IMR-90 (cell line): ENCODE results near the gene NTM. TPM values are rescaled to one million over a fixed set of nuclear protein-coding genes. Genes with fewer than 3 reads are reported as not detected.

Experiments
- ATAC-seq: fragments of 200-7000 bp; cut with Tn5 transposase; 2 replicates; pipeline ENCODE4 v1.9.1; 2020; ENCODE audit warnings: low read depth, mild to moderate bottlenecking, moderate library complexity
- Bru-seq: library from RNA; stranded (reverse); fragments of 400-500 nt; gene quantifications from one replicate; lab custom pipeline; 2021; lab: Mats Ljungman, UMichigan
- BruChase-seq, 2 experiments: library from RNA; stranded (reverse); fragments of 400-500 nt; gene quantifications; one replicate each; lab custom pipeline; 2021; lab: Mats Ljungman, UMichigan
- BruUV-seq: library from RNA; stranded (reverse); fragments of 400-500 nt; replicated peaks from 2 replicates; lab custom pipeline; 2021; lab: Mats Ljungman, UMichigan
- CTCF ChIA-PET: fragments of 300-600 bp; formaldehyde crosslinking; extraction: SDS; loops from one replicate; lab custom pipeline; 2021; ENCODE audit warnings: antibody characterized with exemption; lab: Yijun Ruan, JAX
- POLR2A ChIA-PET: fragments of 300-600 bp; sonication (Branson Sonifier 250); formaldehyde crosslinking; loops from one replicate; lab custom pipeline; 2022; ENCODE audit warnings: antibody characterized with exemption; ENCODE audit not compliant: unreplicated experiment; lab: Charles Lee
- DNase-seq: peaks from one replicate; pipeline ENCODE4 v3.0.0; 2013
- H2AFZ ChIP-seq: replicated peaks from 2 replicates; pipeline ENCODE3; 2013; ENCODE audit warnings: low read length, mild to moderate bottlenecking; ENCODE audit not compliant: poor library complexity
- H2AK5ac ChIP-seq: 2 replicates; pipeline ENCODE4 v1.6.1; 2013; ENCODE audit warnings: low read depth, low read length, inconsistent platforms
- H2AK9ac ChIP-seq: replicated peaks from 2 replicates; pipeline ENCODE3; 2013; ENCODE audit warnings: mild to moderate bottlenecking, low read depth, low read length, moderate library complexity; ENCODE audit not compliant: poor library complexity
- H2BK120ac ChIP-seq: 2 replicates; pipeline ENCODE4 v1.6.1; 2013; ENCODE audit warnings: low read depth, low read length, inconsistent platforms
- H2BK15ac ChIP-seq: 3 replicates; pipeline ENCODE4 v1.6.1; 2013; ENCODE audit warnings: low read depth, low read length, inconsistent platforms
- H2BK20ac ChIP-seq: 2 replicates; pipeline ENCODE4 v1.6.1; 2013; ENCODE audit warnings: low read depth, mild to moderate bottlenecking, inconsistent platforms, low read length, moderate library complexity
- H2BK5ac ChIP-seq: 2 replicates; pipeline ENCODE4 v1.6.1; 2013; ENCODE audit warnings: mild to moderate bottlenecking, low read depth, low read length, inconsistent platforms; ENCODE audit not compliant: poor library complexity, severe bottlenecking
- H3K14ac ChIP-seq: replicated peaks from 2 replicates; pipeline ENCODE4 v1.6.1; 2013; ENCODE audit warnings: low read depth, low read length, inconsistent platforms
- H3K18ac ChIP-seq: 2 replicates; pipeline ENCODE4 v1.6.1; 2013; ENCODE audit warnings: low read depth, low read length, control low read depth
- H3K23ac ChIP-seq: 2 replicates; pipeline ENCODE4 v1.6.1; 2013; ENCODE audit warnings: low read depth, low read length, inconsistent platforms
- H3K27ac ChIP-seq: 2 replicates; pipeline ENCODE4 v1.5.1; 2013; ENCODE audit warnings: mild to moderate bottlenecking, control low read depth, low read length; ENCODE audit not compliant: insufficient read depth
- H3K27me3 ChIP-seq: 2 replicates; pipeline ENCODE4 v1.6.1; 2013; ENCODE audit warnings: low read length; ENCODE audit not compliant: control insufficient read depth, insufficient read depth
- H3K36me3 ChIP-seq: 2 replicates; pipeline ENCODE4 v1.6.1; 2013; ENCODE audit warnings: low read length, mixed read lengths; ENCODE audit not compliant: control insufficient read depth, insufficient read depth
- H3K4ac ChIP-seq: 2 replicates; pipeline ENCODE4 v1.6.1; 2013; ENCODE audit warnings: low read depth, low read length, inconsistent platforms
- H3K4me1 ChIP-seq: 2 replicates; pipeline ENCODE4 v1.6.1; 2013; ENCODE audit warnings: low read length, mixed read lengths; ENCODE audit not compliant: control insufficient read depth, insufficient read depth
- H3K4me2 ChIP-seq: 2 replicates; pipeline ENCODE4 v1.6.1; 2013; ENCODE audit warnings: low read depth, mild to moderate bottlenecking, control low read depth, low read length, moderate library complexity
- H3K4me3 ChIP-seq: 2 replicates; pipeline ENCODE4 v1.5.1; 2013; ENCODE audit warnings: low read depth, mild to moderate bottlenecking, control low read depth, low read length, moderate library complexity; ENCODE audit not compliant: insufficient read depth
- H3K56ac ChIP-seq: 2 replicates; pipeline ENCODE4 v1.6.1; 2013; ENCODE audit warnings: low read length, inconsistent platforms; ENCODE audit not compliant: insufficient read depth; ENCODE audit errors: extremely low read depth
- H3K79me1 ChIP-seq, 2 experiments: 2 replicates each; pipeline ENCODE4 v1.6.1; 2013; ENCODE audit warnings: low read length in 2 of 2, inconsistent platforms in 1 of 2, low read depth in 1 of 2
- H3K9ac ChIP-seq: 2 replicates; pipeline ENCODE4 v1.6.1; 2013; ENCODE audit warnings: low read depth, low read length, control low read depth
- H3K9me1 ChIP-seq: 2 replicates; pipeline ENCODE4 v1.6.1; 2013; ENCODE audit warnings: low read length, inconsistent platforms; ENCODE audit not compliant: insufficient read depth
- H3K9me3 ChIP-seq: 2 replicates; pipeline ENCODE4 v1.6.1; 2013; ENCODE audit warnings: low read length; ENCODE audit not compliant: control insufficient read depth, insufficient read depth
- H4K20me1 ChIP-seq: 2 replicates; pipeline ENCODE4 v1.6.1; 2013; ENCODE audit warnings: low read length, inconsistent platforms; ENCODE audit not compliant: insufficient read depth
- H4K5ac ChIP-seq: 2 replicates; pipeline ENCODE4 v1.6.1; 2013; ENCODE audit warnings: mild to moderate bottlenecking, low read depth, low read length, control low read depth
- H4K8ac ChIP-seq, 2 experiments: 2 replicates each; pipeline ENCODE4 v1.6.1; 2013; ENCODE audit warnings: low read depth in 2 of 2, low read length in 2 of 2, control low read depth in 1 of 2, inconsistent platforms in 1 of 2
- H4K91ac ChIP-seq: 2 replicates; pipeline ENCODE4 v1.6.1; 2013; ENCODE audit warnings: low read depth, low read length, inconsistent platforms; ENCODE audit not compliant: insufficient read depth
- MXI1 ChIP-seq: IDR thresholded peaks from 2 replicates; pipeline ENCODE4 v1.6.1; 2012; ENCODE audit warnings: low read depth, mild to moderate bottlenecking, low read length, moderate library complexity, borderline replicate concordance
- WGBS, 2 experiments: methylation state at CpG; one replicate each; pipeline versions ENCODE4 v1.1.5 to v1.1.7; 2013; ENCODE audit warnings: missing lambda C conversion rate in 2 of 2; ENCODE audit not compliant: insufficient read length in 1 of 2; ENCODE audit errors: extremely low coverage in 2 of 2; 5-methylcytosine and 5-hydroxymethylcytosine counted together
- dilution Hi-C: fragments of 300-500 bp; cut with HindIII; formaldehyde crosslinking; loops from one replicate; pipeline ENCODE4 v1.14.3; 2018; ENCODE audit warnings: low sequenced_read_pairs; ENCODE audit not compliant: unreplicated experiment
- in situ Hi-C: fragments of 300-500 bp; cut with MboI; formaldehyde crosslinking; loops from 3 replicates; pipeline ENCODE4 v1.14.3; 2019; ENCODE audit warnings: low sequenced_read_pairs, inconsistent platforms, mixed read lengths
- intact Hi-C: fragments of 100-400 bp; cut with micrococcal nuclease; formaldehyde crosslinking; loops from 2 replicates; pipeline ENCODE4 v1.10.0; 2022
- long read RNA-seq: library from polyadenylated mRNA; unstranded; transcript quantifications from one replicate; pipeline ENCODE4 v2.0.0, GENCODE V29; 2021; ENCODE audit not compliant: unreplicated experiment
- polyA plus RNA-seq, 3 experiments: library from polyadenylated mRNA; depleted of rRNA; stranded (reverse); fragments of >200 nt; gene quantifications; 2 replicates each; pipeline ENCODE4 v1.2.3, GENCODE V29; 2012; ENCODE audit warnings: low replicate concordance in 1 of 3
- total RNA-seq: library from RNA; depleted of rRNA; stranded (reverse); fragments of >200 nt; gene quantifications from 2 replicates; pipeline ENCODE4 v1.2.3, GENCODE V29; 2012; rRNA removed
- TF ChIP-seq, protein P1 (sequence below): fragments of 150-350 bp; IDR thresholded peaks from 2 replicates; pipeline ENCODE4 v1.6.1; 2016; ENCODE audit warnings: low read depth, mild to moderate bottlenecking, low read length, moderate library complexity, borderline replicate concordance
- TF ChIP-seq, protein P2 (sequence below): conservative IDR thresholded peaks from 2 replicates; pipeline ENCODE4 v1.5.1; 2012; ENCODE audit warnings: mild to moderate bottlenecking, low read depth, low read length, improper control_type of control experiment

Gene NTM
- total RNA-seq (17.8 and 19.5 TPM in 2 replicates), polyA plus RNA-seq (2012; rRNA removed) (25.5 and 29.5 TPM in 2 replicates), Bru-seq, nascent RNA (percentile 45 among the genes with signal in this experiment), BruChase-seq, experiment 1, labeled RNA remaining after a 6-hour chase (percentile 32 among the genes with signal in this experiment), BruChase-seq, experiment 2, labeled RNA remaining after a 2-hour chase (percentile 42 among the genes with signal in this experiment)
- polyA plus RNA-seq (2012; cell fraction: cytosol; rRNA removed) = 32.6 and 36.3 TPM in 2 replicates
- polyA plus RNA-seq (2012; cell fraction: nucleus; rRNA removed; ENCODE audit: low replicate concordance) = 41.0 and 47.2 TPM in 2 replicates
- long read RNA-seq, partial matches to known transcripts = 4 of 13 reads
- long read RNA-seq, other reads (novel, unspliced or antisense) = 4 of 13 reads

DNA sequence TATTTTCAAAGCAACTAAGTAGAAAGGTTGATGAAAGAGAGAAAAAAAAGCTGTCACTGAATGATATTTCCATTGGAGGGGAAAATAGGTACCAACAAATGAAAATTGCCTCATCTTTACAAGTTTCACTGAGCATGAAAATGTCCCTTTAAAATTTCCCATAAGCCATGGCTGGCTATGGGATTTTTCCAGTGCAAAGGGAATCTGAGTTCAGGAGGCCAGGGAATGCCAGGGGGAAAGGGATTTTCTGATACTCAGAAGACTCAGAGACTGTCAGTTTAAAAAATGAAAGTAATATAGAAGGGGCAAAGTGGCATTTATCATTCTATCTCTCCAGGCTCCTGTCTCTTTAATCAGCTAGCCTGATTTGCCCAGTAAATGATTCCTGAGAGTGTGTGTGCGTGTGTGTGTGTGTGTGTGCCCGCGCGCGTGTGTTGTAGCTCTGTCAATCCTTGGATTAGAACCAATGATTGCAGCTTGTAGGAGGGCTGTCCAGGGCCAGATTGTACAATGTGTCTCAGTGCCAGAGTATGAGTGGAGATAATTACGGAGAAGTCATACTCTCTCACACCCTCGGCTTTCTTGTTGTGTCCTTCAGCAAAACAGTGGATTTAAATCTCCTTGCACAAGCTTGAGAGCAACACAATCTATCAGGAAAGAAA lies at the start of gene NTM:
Gene NTM (plus strand): TSS at position 526 of the 662 bp plus-strand sequence.
- ATAC-seq (peak; percentile 21; the same call in 1 of the 2 replicates), DNase-seq (peak; percentile 7)
- Histone ChIP-seq H3K4me3 (no peak within 1 kb of the TSS), H3K23ac (no peak within 1 kb of the TSS), H3K18ac (no peak within 1 kb of the TSS), H3K9me3 (no peaks in the 10 kb centered on the region), H3K79me1 (no peaks in the 10 kb centered on the region), H3K14ac (no peak within 1 kb of the TSS), H2BK20ac (no peak within 1 kb of the TSS), H3K4me1 (no peaks in the 10 kb centered on the region), H3K4me2 (no peak within 1 kb of the TSS), H3K9ac (no peak within 1 kb of the TSS), H3K27me3 (peaks cover 12% of the 10 kb centered on the region), H2AK5ac (no peak within 1 kb of the TSS), H3K4ac (no peak within 1 kb of the TSS), H4K20me1 (no peaks in the 10 kb centered on the region), H4K91ac (no peak within 1 kb of the TSS), H2AFZ (no peak within 1 kb of the TSS), H4K5ac (no peak within 1 kb of the TSS), H3K36me3 (no peaks in the 10 kb centered on the region), H2BK5ac (no peak within 1 kb of the TSS), H3K9me1 (no peaks in the 10 kb centered on the region), H2AK9ac (no peak within 1 kb of the TSS), H4K8ac (no peak within 1 kb of the TSS), H3K56ac (no peak within 1 kb of the TSS), H2BK120ac (no peak within 1 kb of the TSS), H2BK15ac (no peak within 1 kb of the TSS), H3K27ac (no peak within 1 kb of the TSS)
- CTCF ChIA-PET = no interaction called here
- TF ChIP-seq, protein P1, sequence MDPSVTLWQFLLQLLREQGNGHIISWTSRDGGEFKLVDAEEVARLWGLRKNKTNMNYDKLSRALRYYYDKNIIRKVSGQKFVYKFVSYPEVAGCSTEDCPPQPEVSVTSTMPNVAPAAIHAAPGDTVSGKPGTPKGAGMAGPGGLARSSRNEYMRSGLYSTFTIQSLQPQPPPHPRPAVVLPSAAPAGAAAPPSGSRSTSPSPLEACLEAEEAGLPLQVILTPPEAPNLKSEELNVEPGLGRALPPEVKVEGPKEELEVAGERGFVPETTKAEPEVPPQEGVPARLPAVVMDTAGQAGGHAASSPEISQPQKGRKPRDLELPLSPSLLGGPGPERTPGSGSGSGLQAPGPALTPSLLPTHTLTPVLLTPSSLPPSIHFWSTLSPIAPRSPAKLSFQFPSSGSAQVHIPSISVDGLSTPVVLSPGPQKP = no peak
- TF ChIP-seq MXI1 = no peak
- TF ChIP-seq, protein P2, sequence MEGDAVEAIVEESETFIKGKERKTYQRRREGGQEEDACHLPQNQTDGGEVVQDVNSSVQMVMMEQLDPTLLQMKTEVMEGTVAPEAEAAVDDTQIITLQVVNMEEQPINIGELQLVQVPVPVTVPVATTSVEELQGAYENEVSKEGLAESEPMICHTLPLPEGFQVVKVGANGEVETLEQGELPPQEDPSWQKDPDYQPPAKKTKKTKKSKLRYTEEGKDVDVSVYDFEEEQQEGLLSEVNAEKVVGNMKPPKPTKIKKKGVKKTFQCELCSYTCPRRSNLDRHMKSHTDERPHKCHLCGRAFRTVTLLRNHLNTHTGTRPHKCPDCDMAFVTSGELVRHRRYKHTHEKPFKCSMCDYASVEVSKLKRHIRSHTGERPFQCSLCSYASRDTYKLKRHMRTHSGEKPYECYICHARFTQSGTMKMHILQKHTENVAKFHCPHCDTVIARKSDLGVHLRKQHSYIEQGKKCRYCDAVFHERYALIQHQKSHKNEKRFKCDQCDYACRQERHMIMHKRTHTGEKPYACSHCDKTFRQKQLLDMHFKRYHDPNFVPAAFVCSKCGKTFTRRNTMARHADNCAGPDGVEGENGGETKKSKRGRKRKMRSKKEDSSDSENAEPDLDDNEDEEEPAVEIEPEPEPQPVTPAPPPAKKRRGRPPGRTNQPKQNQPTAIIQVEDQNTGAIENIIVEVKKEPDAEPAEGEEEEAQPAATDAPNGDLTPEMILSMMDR = no peak
- in situ Hi-C loops = no loop called here
- WGBS, 2 experiments = 36% methylated on average over 5 of the region's 7 CpGs; no CpG with 5 or more reads in 1 of the 2 experiments
- BruUV-seq = no TSS peak
- dilution Hi-C loops = no loop called here
- POLR2A ChIA-PET = no interaction called here
- intact Hi-C loops = no loop called here
